Measurements from ENCODE around the gene AVPR2.

GRCh38 chrX:153885968-153886903 lies 18.2 kb upstream of the AVPR2 start, which contains the start of gene L1CAM:
- TF ChIP-seq CTCF (IDR thresholded peaks at IDR 0.05 in 2 of 3, conservative IDR thresholded peaks at IDR 0.05 in 1 of 3; ENCODE audit: control insufficient read depth in 2 of 3, extremely low read depth in 1 of 3, insufficient read depth in 1 of 3, low read depth in 3 of 3, low read length in 3 of 3), result no peak
- no peak for TF ChIP-seq POLR2AphosphoS5 (IDR thresholded peaks at IDR 0.05; ENCODE audit: low read length)
